ENCODE results near the gene PIH1D2.
"Not testable (repeated sequence)": the region's sequence is repeated elsewhere in the genome, so short reads cannot be mapped to it uniquely, and the experiment has no call there.

The PIH1D2 gene, protein sequence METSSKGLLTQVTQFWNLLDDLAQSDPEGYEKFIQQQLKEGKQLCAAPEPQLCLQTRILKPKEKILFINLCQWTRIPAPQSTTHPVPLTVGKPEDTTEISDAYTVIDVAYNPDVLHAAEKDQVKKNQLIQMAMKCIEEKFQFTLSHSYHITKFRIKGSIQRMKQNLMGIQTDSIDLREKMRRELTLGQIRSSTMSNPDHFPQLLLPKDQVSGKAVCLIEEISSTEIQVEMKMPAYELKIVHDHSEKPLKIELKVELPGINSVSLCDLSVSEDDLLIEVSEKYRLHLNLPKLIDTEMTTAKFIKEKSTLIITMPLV

GRCh38 chr11:112073941-112074811 is at the start of gene PIH1D2, which contains the start of gene NKAPD1:
TSS of gene PIH1D2 (minus strand) at chr11:112074017. CDS start at chr11:112073174, 843 bp downstream.
TSS of gene NKAPD1 (plus strand) at chr11:112074299. CDS start at chr11:112075575, 1,276 bp downstream.
- DNase-seq (ENCODE audit: extremely low read depth in 1 of 2, low read depth in 1 of 2): peak; percentile 49 to 64

- DNase-seq (ENCODE audit: extremely low read depth in 1 of 2, low read depth in 1 of 2): no peak
Measured at GRCh38 chr11:112123129-112123528, 49.3 kb upstream of the PIH1D2 start.

DNA sequence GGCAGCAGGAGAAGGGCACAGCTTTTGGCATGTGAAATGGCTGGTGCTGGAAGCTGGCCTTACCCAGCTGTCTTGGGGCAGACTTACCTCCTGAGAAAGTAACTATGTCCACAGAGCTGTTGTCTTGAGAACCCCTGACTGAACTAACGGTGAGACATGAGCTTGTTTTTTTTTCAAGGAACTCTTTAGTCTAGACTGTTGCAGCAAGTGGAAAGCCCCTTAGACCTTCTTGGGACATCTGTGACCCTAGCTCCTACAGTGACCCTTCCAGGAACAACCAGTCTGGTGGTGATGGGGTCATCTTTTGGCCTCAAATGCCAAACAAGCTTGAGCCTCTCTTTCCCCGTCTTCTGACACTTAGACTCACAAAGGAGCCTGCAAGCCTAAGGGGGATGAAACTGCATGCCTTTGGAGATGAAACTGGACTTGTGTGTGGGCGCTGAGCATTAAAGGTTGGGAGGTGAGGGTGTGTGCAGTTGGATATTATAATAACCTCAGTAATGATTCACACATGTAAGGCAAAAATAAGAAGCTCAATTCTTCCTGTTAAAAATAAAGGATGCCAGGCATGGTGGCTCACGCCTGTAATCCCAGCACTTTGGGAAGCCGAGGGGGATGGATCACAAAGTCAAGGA is 48.3 kb upstream of the PIH1D2 start:
- DNase-seq (ENCODE audit: extremely low read depth in 1 of 2, low read depth in 1 of 2): no peak

DNA sequence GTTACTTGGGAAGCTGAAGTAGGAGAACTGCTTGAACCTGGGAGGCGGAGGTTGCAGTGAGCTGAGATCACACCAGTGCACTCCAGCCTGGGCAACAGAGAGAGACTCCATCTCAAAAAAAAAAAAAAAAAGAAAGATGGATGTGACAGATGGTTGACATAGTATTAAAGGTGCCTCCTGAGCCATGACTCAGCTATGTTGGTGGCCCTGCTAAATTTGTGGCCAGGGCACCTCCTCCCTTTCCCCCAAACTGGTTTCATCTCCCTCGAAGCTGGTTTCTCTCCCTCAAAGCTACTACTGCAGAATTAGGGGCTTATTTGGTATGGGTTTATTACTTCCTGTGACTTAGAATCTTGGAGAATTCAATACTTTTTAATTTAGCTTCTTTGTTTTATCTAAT is 44.4 kb upstream of the PIH1D2 start:
- no peak for DNase-seq (ENCODE audit: extremely low read depth in 1 of 2, low read depth in 1 of 2)

DNA sequence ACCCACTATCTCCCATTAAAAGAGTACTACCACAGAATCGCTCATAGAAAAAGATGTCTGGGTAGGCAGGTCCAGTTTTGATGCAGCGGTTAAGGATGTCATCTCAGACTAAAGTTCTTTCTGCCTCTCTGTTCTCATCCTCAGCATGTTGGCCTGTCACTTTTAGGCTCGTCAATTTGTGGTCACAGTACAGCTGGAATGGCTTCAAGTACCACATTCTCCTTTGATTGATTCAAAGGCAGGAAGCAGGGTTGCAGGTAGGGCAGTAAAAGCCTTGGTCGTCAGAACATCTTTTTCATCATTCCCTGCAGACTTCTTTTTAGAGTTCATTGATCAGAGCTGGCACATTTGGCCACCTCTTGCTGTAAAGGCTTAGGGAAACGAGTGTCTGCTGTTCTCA is 41.6 kb upstream of the PIH1D2 start:
- no peak for DNase-seq (ENCODE audit: extremely low read depth in 1 of 2, low read depth in 1 of 2)

GRCh38 chr11:112114460-112114859 is 40.6 kb upstream of the PIH1D2 start:
- no peak for DNase-seq (ENCODE audit: extremely low read depth in 1 of 2, low read depth in 1 of 2)

DNA sequence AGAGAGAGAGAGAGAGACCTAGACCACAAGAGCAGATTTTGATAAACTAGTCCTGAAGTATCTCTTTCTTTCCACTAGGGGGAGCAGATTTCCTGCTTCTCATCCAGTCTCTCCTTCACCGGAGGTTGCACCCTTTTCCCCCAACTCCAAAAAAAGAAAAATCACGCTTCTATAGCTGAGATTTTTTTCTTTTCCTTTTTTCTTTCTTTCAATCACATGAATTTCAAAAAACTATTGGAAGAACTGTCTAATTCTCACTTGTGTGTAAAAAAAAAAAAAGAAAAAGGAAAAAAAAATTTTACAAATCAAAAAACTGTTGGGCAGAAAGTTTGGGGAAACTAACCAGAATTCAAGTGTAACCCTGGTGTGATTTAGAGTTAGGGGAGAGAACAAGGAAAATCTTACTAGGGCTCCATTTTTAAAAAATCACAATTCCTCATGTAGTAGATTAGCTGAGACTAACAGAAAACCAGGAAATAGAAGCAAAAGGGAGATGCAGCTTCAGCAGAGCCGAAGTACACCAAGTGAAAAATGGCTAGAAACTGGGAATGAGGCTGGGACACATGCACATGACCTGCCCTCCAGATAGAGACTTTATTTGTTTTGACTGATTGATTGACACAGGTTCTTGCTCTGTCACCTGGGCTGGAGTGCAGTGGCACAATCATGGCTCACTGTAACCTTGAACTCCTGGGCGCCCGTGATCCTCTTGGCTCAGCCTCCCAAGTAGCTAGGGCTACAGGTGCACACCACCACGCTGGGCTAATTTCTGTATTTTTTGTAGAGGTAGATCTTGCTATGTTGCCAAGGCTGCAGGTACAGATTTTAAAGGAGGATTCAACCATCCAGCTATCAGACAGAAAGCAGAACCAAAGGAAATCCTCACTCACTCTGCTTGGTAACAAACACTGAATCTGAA is 40.0 kb upstream of the PIH1D2 start:
- DNase-seq (ENCODE audit: extremely low read depth in 1 of 2, low read depth in 1 of 2): no peak

DNA sequence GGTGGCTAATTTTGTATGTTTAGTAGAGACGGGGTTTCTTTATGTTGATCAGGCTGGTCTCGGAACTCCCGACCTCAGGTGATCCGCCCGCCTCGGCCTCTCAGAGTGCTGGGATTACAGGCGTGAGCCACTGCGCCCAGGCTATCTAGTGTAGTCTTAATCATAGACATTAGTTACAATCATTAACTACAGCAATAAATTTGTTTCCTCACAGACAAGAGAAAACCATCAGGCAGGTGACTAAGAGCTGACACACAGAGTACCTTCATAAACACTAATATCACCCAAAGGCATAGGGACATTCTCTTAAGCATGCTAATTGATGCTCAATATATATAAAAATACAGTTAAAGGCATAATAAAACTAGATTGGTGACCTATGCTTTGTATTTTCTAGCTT is 32.3 kb upstream of the PIH1D2 start:
- no peak for DNase-seq (ENCODE audit: extremely low read depth in 1 of 2, low read depth in 1 of 2)

GRCh38 chr11:112103446-112103845 is 29.6 kb upstream of the PIH1D2 start:
- DNase-seq (ENCODE audit: extremely low read depth in 1 of 2, low read depth in 1 of 2): no peak

DNA sequence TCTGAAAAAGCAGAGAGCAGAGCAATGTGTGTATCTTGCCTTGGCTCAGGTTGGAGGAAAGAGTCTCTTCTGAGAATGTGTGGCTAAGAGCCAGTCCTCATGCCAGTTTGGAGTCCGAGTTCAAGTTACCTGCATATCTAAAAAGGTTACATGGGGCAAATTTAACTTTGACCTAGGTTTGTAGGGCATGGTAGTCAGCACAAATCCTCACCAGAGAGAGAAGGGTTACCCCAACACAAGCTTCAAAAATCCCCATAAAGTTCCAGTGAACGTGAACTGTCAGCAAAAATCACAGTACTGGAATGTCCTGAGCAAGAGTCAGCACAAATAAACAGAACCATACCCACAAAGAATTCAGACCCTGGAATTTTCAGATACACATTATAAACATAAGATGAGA is 26.6 kb upstream of the PIH1D2 start:
- no peak for DNase-seq (ENCODE audit: extremely low read depth in 1 of 2, low read depth in 1 of 2)

DNA sequence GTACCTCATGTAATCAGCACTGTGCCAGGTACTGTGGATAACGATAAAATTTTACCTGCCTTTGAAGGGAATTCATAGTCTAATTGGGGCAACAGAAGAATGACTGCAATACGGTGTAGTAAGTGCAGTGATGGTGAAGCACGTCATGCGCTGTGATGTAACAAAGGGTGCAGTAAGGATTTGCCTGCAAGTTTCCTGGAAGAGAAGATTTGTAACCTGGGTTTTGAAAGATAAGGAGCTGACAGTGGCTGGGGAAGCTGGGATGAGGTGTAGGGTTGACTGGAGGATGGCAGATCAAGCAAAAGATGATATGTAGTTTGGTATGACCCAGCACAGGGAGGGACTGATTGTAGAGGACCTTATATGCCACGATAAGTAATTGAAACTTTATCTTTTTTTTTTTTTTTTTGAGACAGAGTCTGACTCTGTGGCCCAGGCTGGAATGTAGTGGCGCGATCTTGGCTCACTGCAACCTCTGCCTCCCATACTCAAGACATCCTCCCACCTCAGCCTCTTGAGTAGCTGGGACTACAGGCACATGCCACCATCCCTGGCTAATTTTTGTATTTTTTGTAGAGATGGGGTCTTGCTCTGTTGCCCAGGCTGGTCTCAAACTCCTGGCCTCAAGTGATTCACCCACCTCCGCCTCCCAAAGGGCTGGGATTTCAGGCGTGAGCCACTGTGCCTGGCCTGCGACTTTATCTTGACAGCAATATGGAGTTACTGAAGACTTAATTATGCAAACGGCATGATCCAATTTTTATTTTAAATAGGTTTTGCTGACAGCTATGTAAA is 24.1 kb upstream of the PIH1D2 start:
- DNase-seq (ENCODE audit: extremely low read depth in 1 of 2, low read depth in 1 of 2): no peak

DNA sequence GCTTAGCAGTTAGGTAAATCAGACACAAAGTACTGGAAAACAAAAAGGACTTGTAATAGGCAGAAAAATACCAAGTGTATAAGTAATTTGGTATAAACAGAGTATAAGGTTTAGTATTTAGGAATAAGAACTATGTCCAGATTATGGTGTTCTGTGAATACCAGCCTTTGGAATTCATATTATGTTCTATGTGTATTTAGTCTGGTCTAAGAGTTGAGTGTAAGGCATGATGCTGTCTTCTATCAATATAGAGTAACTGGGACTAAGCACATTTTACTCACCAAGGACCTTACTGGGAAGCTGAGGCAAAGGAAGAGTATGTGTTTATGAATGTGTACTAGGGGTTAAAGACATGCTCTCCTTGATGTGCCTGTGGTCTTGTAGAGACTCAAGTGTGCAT is 22.4 kb upstream of the PIH1D2 start:
- DNase-seq (ENCODE audit: extremely low read depth in 1 of 2, low read depth in 1 of 2): no peak

- not testable (repeated sequence) for DNase-seq (ENCODE audit: extremely low read depth in 1 of 2, low read depth in 1 of 2)
Measured at GRCh38 chr11:112095302-112095701, 21.5 kb upstream of the PIH1D2 start.

GRCh38 chr11:112087212-112087611 is 13.4 kb upstream of the PIH1D2 start:
- DNase-seq (ENCODE audit: extremely low read depth in 1 of 2, low read depth in 1 of 2): no peak

- DNase-seq (ENCODE audit: extremely low read depth in 1 of 2, low read depth in 1 of 2): peak; percentile 86 to 94
Measured at GRCh38 chr11:112086422-112087191, 12.8 kb upstream of the PIH1D2 start, which contains the start of the genes SDHD and TIMM8B. TSS of gene SDHD (plus strand) at chr11:112086873. CDS start at chr11:112086908, 35 bp downstream. TSS of gene TIMM8B (minus strand) at chr11:112086756. CDS start at chr11:112086723, 33 bp downstream.

DNA sequence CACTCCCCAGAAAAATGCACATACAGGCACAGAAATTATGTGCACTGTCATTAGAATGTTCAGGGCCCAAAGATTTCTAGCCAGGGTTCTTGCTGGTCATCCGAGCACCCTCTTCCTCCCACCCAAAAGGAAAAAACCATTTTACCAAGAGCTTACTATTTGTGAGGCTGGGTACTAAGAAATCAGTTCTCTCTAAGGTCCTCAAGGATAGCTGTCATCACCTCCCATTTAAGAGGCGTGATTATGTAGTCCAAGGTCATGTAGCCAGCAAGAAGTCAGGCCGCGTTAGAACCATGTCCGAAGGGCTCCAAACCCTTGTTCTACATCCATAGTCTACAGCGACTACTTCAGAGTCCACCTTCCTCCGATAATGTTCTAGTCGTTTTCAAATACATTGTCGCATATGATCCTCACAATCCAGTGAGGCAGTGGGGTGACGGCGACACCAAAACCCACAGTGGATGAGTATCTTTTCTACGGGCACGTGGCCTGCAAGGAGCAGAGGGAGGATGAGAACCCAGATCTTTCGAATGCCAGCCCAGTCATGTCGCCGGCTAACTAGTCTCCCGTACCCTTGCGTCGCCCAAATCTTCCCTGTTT is 12.1 kb upstream of the PIH1D2 start:
- peak in 1 of 2 donors; percentile 22 for DNase-seq (ENCODE audit: extremely low read depth in 1 of 2, low read depth in 1 of 2)

DNA sequence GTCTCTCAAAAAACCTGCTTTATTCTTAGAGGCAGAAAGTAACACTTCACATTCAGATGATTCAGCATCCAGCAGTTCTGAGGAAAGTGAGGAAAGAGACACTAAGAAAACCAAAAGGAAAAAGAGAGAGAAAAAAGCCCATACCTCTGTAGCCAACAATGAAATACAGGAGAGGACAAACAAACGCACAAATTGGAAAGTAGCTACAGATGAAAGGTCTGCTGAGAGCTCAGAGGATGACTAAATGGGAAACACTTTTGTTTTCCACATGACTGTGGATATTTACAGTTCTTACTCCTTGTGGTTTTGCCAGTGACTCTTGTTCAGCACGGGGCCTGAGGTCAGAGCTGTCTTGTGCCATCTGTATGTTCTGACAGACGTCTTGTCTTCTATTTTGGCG is 8.9 kb upstream of the PIH1D2 start:
- DNase-seq (ENCODE audit: extremely low read depth in 1 of 2, low read depth in 1 of 2): no peak

DNA sequence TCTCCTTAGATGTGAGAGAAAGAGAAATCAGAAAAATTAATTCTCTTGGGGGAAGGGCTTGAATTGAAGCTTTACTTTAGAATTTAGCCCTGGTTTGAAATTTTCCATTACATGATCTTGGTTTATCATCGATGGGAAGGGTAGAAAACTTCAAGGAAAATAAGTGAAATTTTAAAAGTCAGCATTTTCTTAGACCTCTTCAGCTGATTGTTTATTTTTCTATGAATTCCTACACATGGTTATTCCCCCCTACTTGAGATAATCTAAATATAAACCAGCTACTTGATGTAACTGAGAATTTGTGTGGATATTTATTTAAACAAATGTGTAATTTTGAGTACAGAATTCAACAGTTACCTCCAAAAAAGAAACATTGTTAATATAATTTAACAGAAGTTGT is 10.9 kb downstream of the PIH1D2 start:
- DNase-seq (ENCODE audit: extremely low read depth in 1 of 2, low read depth in 1 of 2): no peak
